ENCODE data around the gene DCLK3.

GRCh38 chr3:36761779-36762178 lies 2.6 kb downstream of the DCLK3 start:
- TF ChIP-seq NFIC (IDR thresholded peaks at IDR 0.05; ENCODE audit: low read depth, low read length) (no peak), POLR2A (IDR thresholded peaks at IDR 0.05; ENCODE audit: low read depth, low read length) (no peak), CEBPZ (IDR thresholded peaks at IDR 0.05; ENCODE audit: low read depth, low read length) (no peak)
